Left renal cortex interstitium (tissue), 4 donors: Measurements from ENCODE around the gene ELMO1. TPM values are rescaled to one million over a fixed set of nuclear protein-coding genes. Genes with fewer than 3 reads are reported as not detected.

Experiments used
- DNase-seq, 4 donors: peaks; one replicate each; pipeline ENCODE4 v3.0.0-alpha.2; 2013; ENCODE audit warnings: low read depth in 4 of 4, low spot score in 2 of 4, missing footprints in 1 of 4
- polyA plus RNA-seq, 4 donors: library from polyadenylated mRNA; unstranded; fragments of 120-200 nt; gene quantifications; one replicate each; pipeline ENCODE4 v1.2.1, GENCODE V29; 2013; ENCODE audit not compliant: insufficient read length in 4 of 4

The ELMO1 gene
- polyA plus RNA-seq, 4 donors = 8.1 to 12.2 (median 9.6) TPM

DNA sequence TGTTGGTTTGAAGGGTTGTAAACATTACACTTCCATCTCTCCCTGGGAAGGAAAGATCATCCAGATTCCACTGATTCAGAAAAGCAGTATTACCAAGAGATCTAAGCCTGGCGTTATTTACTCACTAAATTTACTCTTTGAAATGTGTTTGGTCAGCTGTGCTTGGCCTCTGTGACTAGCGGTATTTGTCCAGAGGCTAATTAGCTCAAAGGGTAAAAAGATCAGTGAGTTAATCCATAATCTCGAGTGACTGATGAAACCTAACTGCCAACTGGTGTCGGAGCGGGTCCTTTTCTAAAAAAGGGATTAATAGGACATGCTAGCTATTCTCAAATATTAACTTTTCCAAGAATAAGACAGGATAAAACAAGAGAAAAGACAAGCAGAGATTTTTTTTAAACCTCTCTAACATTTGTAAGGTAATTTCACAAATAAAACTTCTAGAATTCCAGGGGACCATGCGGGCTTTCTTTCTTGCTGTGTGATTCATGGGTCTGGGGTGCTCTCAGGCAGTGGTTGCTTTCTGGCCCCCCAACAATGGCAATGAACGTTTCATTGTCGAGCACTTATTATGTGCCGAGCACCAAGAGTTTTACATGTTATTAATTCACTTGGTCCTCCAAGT is 477.0 kb downstream of the ELMO1 start:
- DNase-seq = no peak

- DNase-seq = no peak
Measured at GRCh38 chr7:36970551-36971514, 477.8 kb downstream of the ELMO1 start.

- DNase-seq = no peak
Measured at GRCh38 chr7:36969376-36969775, 479.3 kb downstream of the ELMO1 start.

DNA sequence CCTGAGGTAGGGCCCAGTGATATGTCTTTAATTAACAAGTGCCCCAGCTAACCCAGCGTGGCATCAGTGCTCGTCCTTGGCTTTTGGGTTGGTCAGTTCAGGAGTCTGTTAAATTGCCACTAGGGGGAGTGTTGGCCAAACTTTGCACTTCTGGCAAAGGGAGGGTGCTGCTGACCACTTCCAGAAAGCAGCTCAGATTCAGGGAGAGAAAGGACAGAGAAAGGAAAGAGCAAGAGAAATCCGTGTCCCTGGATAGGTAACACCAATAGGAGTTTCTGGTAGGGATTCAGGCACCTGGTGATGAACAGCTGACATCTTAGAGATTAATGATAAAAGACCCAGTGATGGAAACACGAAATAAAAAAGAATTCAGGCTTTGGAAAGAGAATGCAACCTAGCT is 481.3 kb downstream of the ELMO1 start:
- peak in 2 of 4 donors; percentile 41 to 55 for DNase-seq

GRCh38 chr7:36966636-36967035 is 482.0 kb downstream of the ELMO1 start:
- no peak for DNase-seq

DNA sequence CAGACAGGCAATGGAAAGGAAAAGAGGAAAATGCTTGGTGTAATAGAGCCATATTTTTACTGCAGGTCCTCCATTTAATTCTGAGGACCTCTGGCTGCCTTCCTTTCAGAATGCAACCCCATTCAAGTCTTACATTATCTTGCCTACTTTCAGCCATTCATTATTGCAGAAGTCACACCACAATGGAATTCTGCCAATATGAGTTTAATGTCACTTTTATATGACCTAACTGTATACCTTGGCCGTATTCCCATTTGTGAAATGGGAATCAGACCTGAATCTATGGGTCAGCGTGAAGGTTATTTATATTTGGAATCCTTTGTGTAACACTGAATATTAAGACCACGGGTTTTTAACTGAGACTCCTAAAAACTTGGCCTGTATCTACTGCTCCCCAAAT is 482.6 kb downstream of the ELMO1 start:
- no peak for DNase-seq

DNA sequence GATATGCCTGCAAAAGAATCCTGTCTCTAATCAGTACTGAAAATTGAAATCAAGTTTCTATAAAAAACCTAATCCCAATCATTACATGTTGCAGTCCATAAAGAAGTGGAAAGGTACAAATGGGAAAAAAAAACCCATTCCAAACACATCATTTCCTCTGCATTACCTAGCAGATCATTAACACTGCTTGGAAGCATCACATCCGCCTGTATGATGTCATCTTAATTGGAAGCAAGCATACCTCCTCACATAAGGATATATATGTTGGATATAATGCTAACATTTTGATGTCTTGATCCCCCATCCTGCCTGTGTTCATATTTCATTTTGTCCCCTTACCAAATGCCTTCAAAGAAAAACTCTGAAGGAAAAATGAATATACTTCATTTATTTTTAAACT is 483.0 kb downstream of the ELMO1 start:
- DNase-seq = no peak

- DNase-seq = no peak
Measured at GRCh38 chr7:36964297-36964696, 484.4 kb downstream of the ELMO1 start.

DNA sequence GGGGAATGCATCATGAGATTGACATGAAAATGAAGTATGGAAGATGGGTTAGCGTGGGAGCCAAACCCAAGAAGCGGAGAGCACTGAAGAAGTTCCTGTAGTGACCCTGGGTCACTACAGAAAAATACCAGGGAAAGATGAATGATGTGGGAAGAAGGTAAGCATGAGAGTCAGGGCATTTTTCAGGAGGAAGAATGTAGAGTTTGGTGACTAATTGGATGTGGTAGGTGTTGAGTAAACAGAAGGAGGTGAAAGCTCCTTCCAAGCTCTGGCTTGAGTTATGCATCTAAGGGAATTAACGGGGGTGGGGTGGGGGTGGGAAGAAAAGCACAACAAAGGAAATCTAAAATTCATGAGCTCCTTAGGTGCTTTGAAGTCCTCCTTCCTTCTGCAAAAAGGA is 486.3 kb downstream of the ELMO1 start:
- no peak for DNase-seq

DNA sequence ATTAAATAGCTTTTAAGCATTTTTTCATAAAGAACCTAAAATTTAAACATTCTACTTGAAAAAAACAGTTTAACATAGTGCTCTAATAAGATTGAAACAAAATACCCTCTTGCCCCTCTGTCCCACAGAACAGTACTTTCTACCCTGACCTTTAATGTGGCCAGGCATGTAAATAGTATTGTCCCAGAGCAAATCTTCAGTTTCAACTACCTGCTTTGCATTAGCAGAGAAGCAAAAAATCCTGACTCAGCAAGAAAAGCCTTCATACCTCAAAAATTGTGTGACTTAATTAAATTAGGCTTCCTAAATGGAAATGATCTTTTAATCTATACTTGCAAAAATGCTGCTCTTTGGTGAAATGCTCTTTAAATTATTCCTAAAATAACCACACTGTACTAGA is 487.0 kb downstream of the ELMO1 start:
- DNase-seq = no peak

GRCh38 chr7:36961097-36961496 is 487.6 kb downstream of the ELMO1 start:
- DNase-seq = no peak

DNA sequence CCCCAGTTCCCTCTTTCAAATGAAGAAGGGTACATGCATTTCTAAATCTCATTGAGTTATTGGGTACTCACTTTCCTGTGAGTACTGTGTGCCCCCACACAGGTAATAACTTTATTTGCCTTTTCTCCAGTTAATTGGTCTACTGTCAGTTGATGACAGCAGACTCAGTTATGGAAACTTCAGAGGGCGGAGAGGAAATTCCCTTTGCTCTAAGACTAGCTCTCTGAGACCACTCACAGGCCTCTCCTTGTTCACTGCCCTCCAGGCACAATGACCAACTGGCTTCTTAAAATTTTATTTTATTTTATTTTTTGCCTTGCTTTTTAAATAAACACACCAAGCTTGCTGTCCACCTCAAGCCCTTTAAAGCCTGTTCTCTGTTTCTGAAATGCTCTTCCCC is 488.6 kb downstream of the ELMO1 start:
- no peak for DNase-seq

DNA sequence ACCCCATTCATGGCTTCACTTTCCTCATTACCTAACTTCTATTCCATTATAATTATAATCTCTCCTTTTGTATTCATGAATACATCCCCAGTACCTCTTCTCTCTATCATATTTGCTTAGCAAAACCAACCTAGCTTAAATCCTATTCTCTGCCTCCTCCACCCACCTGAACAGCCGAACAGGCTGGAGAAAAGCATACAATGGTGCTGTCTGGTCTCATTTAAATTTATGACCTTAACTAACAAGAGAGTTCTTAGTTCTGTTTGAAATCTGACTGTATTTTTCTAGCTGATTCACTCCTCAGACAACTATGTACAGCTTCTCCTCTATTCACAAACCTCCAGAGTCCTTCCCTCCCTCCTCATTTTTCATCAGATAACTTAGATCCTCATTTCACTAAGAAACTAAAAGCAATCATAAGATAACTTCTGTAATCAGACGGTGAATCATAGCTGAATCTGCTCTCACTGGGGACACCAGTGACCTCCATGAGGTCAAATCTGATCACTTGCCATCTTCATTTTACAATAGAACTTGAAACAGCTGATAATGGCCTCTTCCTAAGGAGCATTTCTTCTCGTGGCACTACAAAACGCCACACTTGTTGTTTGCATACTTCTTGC is 490.4 kb downstream of the ELMO1 start:
- DNase-seq = no peak

- no peak for DNase-seq
Measured at GRCh38 chr7:36957620-36958019, 491.0 kb downstream of the ELMO1 start.

- no peak for DNase-seq
Measured at GRCh38 chr7:36956814-36957213, 491.9 kb downstream of the ELMO1 start.

- DNase-seq = no peak
Measured at GRCh38 chr7:36955456-36956129, 493.1 kb downstream of the ELMO1 start.

GRCh38 chr7:36951257-36951697 is 497.4 kb downstream of the ELMO1 start:
- no peak for DNase-seq

DNA sequence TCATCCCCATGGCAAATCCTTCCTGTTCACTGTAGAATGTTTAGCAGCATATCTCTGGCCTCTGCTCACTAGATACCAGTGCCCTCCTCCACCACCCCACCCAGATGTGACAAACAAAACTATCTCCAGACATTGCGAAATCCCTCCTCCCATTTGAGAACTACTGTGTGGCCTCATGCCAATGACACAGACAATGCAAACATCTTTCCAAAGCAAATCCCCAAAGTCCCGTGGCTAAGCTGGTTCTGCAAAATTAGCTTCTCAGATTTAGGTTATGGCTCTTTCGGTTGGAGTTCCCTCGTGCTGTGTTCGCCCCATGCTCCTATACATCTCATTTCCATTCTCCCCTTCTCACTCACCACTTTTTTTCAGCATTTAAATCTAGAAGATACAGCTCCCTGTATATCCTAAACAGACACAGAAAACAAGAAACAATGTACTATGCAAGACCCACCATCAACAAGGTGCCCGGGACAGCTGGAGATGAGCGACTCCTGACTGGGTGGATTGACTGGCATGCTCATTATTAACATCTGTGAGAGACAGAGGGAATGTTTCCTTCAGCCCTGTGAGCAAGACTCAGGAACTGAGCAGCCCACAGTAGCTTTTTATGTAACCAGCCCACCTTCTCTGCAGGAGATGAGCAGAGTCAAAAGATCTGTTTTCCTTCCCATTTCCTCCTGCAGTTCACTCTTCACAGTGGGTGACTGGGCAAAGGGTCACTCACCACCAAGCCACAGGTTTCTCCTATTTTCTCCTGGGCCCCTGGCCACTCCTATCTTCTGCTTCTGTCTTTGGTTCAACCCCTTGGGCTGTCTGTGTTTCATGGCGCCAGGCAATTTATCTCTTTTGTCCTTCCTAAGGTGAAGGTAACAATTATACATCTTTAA is 498.7 kb downstream of the ELMO1 start:
- no peak for DNase-seq

GRCh38 chr7:36946401-36946739 is 502.3 kb downstream of the ELMO1 start:
- DNase-seq = no peak
